22Rv1 (cell line): ENCODE results near the gene ADAMTS9.

ENCODE experiments used
- H3K27ac ChIP-seq: fragments of 450-650 bp; 2 replicates; pipeline ENCODE4 v1.5.1; 2017
- ZFX ChIP-seq: fragments of 450-650 bp; IDR thresholded peaks from 2 replicates; pipeline ENCODE4 v1.6.1; 2017; ENCODE audit warnings: antibody characterized with exemption, borderline replicate concordance
- TF ChIP-seq, protein P1 (sequence below): fragments of 450-650 bp; IDR thresholded peaks from 2 replicates; pipeline ENCODE4 v1.5.1; 2017; ENCODE audit warnings: mild to moderate bottlenecking

ADAMTS9 gene

DNA sequence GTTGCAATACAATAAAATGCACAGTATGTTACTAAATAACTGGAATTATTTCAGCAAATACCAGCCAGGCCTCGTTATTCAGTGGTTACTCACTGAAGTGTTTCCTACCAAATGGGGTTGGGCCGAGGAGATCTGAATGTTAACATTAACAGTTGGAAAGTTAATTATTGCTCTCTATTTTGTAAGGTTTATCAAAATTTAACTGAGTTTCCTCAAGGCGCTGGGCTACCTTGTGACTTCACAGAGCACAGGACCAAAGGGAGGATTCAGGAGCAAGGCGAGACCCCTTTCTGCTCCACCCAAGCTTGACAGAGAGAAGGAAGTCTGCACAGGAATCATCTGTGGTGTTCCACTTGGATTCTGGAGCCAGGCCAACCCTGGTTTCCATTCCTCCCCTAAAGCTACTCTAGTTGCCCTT lies 21.6 kb downstream of the ADAMTS9 start:
- TF ChIP-seq, protein P1, sequence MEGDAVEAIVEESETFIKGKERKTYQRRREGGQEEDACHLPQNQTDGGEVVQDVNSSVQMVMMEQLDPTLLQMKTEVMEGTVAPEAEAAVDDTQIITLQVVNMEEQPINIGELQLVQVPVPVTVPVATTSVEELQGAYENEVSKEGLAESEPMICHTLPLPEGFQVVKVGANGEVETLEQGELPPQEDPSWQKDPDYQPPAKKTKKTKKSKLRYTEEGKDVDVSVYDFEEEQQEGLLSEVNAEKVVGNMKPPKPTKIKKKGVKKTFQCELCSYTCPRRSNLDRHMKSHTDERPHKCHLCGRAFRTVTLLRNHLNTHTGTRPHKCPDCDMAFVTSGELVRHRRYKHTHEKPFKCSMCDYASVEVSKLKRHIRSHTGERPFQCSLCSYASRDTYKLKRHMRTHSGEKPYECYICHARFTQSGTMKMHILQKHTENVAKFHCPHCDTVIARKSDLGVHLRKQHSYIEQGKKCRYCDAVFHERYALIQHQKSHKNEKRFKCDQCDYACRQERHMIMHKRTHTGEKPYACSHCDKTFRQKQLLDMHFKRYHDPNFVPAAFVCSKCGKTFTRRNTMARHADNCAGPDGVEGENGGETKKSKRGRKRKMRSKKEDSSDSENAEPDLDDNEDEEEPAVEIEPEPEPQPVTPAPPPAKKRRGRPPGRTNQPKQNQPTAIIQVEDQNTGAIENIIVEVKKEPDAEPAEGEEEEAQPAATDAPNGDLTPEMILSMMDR = no peak
- TF ChIP-seq ZFX = no peak

DNA sequence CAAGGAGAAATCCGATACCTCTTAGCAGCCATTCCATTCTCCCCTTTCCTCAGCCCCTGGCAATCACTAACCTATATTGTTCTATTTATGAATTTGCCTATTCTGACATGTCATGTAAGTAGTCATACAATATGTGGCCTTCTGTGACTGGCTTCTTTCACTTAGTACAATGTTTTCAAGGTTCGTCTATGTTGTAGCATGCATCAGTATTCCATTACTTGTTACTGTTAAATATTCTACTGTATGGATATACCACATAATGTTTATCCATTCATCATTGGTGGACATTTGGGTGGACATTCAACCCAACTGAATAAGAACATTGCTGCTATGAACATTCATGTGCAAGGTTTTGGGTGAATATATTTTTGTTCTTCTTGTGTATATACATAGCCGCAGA lies 23.4 kb downstream of the ADAMTS9 start:
- TF ChIP-seq, protein P1 = no peak
- TF ChIP-seq ZFX = no peak
- H3K27ac ChIP-seq = no peak overlapping the region

More for the DNA sequence above, 21.6 kb downstream of the ADAMTS9 start:
- no peak overlapping the region for H3K27ac ChIP-seq

DNA sequence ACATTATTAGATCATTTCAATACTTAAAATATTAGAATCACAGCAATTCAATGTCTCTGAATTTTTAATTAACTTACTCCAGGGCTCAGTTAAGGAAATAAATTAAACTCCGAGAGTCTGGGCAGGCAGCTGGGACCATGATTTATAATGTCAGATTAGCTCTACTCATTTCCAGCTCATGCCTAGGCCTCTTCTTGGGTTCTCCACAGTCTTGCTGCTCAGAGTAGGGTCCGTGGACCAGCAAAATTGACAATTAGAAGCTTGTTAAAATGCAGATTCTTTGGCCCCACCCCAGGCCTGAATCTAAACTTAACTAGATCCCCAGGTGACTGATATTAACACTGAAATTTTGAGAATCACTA lies 28.2 kb downstream of the ADAMTS9 start:
- no peak overlapping the region for H3K27ac ChIP-seq
- TF ChIP-seq ZFX = no peak
- TF ChIP-seq, protein P1 = no peak

DNA sequence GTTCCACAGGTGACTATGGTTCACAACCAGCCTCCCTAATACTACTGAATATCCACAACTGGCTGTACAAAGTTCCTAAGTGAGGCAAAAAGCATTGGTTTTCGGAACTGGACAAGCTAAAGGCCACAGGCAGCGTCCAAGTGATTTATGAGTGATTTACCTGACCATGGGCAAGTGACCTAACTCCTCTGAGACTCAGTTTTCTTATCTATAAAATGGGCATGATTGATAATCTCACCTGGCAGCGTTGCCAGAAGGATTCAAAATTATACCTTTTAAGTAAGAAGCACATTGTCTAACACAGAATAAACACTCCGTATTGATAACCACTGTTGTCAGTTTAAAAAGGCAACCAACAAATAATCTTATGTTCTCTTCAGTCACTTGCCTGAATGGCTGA lies 29.8 kb downstream of the ADAMTS9 start:
- no peak overlapping the region for H3K27ac ChIP-seq

DNA sequence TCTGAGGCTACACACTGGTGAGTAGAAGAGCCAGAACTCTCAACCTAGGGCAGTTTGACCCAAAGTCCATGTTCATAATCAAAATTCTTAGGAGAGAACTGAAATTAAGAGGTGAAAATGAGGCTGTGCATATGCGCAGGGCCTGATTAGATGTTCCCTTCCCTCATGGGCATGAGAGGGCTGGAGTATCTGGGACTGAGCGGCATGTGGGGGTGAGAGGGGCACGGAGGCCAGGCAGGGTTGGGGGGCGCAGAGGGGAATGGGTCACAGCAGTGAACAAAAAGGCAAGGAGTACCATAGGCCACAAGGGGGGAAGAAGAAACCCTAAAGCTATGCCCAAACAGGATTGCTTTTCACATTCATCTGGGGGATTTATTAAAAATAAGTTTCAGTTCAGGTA lies 31.3 kb downstream of the ADAMTS9 start:
- TF ChIP-seq, protein P1 = no peak

More for the DNA sequence above, 29.8 kb downstream of the ADAMTS9 start:
- TF ChIP-seq, protein P1 = no peak
- no peak for TF ChIP-seq ZFX

DNA sequence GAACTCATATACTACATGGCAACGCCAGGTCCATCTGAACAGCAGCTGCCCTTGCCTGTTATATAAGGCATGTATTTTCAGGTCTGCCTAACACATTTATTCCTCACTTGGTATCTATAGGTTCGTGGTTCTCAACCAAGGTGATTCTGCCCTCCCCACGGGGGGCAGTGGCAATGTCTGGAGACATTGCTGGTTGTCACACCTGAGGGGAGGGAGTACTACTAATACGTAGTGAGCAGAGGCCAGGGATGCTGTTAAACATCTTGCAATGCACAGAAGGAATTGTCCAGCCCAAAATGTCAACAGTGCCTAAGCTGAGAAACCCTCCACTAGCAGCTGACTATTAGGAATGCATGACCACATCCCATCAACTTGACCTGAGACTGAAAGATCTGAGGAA lies 32.6 kb downstream of the ADAMTS9 start:
- TF ChIP-seq ZFX = no peak
- TF ChIP-seq, protein P1 = no peak
- no peak overlapping the region for H3K27ac ChIP-seq

More for the DNA sequence above, 31.3 kb downstream of the ADAMTS9 start:
- H3K27ac ChIP-seq = no peak overlapping the region

DNA sequence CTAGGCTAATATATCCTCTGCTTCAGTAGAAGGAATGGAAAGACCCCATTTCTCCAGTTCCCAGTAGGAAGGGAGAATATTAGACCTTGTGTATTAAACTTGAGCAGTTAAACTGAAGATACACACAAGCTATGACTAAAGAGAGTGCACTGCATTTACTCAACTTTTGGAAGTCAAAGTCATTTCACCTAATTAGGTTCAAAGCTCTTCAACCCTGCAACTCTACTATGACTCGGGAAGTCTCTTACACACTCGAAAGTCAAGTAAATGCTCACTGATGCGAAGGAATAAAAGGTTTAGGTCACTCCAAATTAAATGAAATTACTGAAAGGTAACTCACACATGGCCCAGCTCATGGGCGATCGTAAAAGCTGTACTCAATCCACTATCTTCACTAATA lies 33.8 kb downstream of the ADAMTS9 start:
- no peak for TF ChIP-seq ZFX
- TF ChIP-seq, protein P1 = no peak
- no peak overlapping the region for H3K27ac ChIP-seq

DNA sequence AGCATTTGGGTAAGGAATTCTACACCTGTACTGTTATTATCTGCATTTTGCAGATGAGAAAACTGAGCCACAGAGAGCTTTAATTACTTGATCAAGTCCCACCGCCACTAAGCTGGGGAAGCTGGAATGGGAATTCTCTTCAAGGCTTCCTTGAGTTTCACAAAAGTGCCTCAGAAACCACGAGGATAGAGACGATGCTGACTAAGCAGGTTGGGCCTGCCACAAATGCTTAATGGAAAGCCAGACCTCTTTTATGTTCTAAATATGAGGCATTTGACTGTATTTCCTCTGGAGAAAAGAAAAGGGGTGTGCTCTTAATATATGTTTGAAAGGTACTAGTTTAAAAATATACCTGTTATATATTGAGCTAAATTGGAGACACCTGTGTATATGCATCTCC lies 34.7 kb downstream of the ADAMTS9 start:
- no peak for TF ChIP-seq ZFX

More for the DNA sequence above, 34.7 kb downstream of the ADAMTS9 start:
- no peak overlapping the region for H3K27ac ChIP-seq
